Endodermal cell (in vitro differentiated cells): ENCODE measurements around the gene FAM204A. TPM values are rescaled to one million over a fixed set of nuclear protein-coding genes. Genes with fewer than 3 reads are reported as not detected.

Source experiments
- DNase-seq: peaks from one replicate; pipeline ENCODE4 v3.0.0-alpha.2; 2017
- H3K27ac ChIP-seq: 2 replicates; pipeline ENCODE4 v1.5.1; 2013; ENCODE audit warnings: mild to moderate bottlenecking, low read depth, low read length, moderate library complexity
- H3K27me3 ChIP-seq: 2 replicates; pipeline ENCODE4 v1.6.1; 2013; ENCODE audit warnings: mild to moderate bottlenecking, low read length, moderate library complexity; ENCODE audit not compliant: insufficient read depth, control insufficient read depth, poor library complexity, severe bottlenecking
- H3K36me3 ChIP-seq: 2 replicates; pipeline ENCODE4 v1.7.0; 2013; ENCODE audit warnings: mild to moderate bottlenecking, low read length, moderate library complexity; ENCODE audit not compliant: control insufficient read depth, insufficient read depth
- H3K4me1 ChIP-seq: one replicate; pipeline ENCODE4 v1.7.0; 2013; ENCODE audit warnings: low read length; ENCODE audit not compliant: control insufficient read depth, insufficient read depth
- H3K4me3 ChIP-seq: 2 replicates; pipeline ENCODE4 v1.5.1; 2013; ENCODE audit warnings: mild to moderate bottlenecking, low read length, moderate library complexity
- H3K9ac ChIP-seq: 2 replicates; pipeline ENCODE4 v1.6.1; 2013; ENCODE audit warnings: mild to moderate bottlenecking, low read length, moderate library complexity; ENCODE audit not compliant: poor library complexity, severe bottlenecking; ENCODE audit errors: extremely low read depth
- H3K9me3 ChIP-seq: 2 replicates; pipeline ENCODE4 v1.6.1; 2013; ENCODE audit warnings: mild to moderate bottlenecking, low read length, moderate library complexity; ENCODE audit not compliant: control insufficient read depth
- H3K27ac Mint-ChIP-seq: 2 replicates; pipeline ENCODE4 v1.8.0; 2020; ENCODE audit warnings: mixed read lengths
- H3K27me3 Mint-ChIP-seq: 2 replicates; pipeline ENCODE4 v1.8.0; 2021; ENCODE audit warnings: mild to moderate bottlenecking, mixed read lengths; ENCODE audit not compliant: insufficient read depth
- H3K36me3 Mint-ChIP-seq: 2 replicates; pipeline ENCODE4 v1.8.0; 2020; ENCODE audit warnings: low read depth, mixed read lengths
- H3K4me1 Mint-ChIP-seq: 2 replicates; pipeline ENCODE4 v1.8.0; 2020; ENCODE audit warnings: mixed read lengths
- H3K4me3 Mint-ChIP-seq: 2 replicates; pipeline ENCODE4 v1.8.0; 2020; ENCODE audit warnings: mild to moderate bottlenecking, moderate library complexity, mixed read lengths
- H3K9me3 Mint-ChIP-seq: 2 replicates; pipeline ENCODE4 v1.8.0; 2020; ENCODE audit warnings: mild to moderate bottlenecking, mixed read lengths
- CTCF ChIP-seq: fragments of 200-600 bp; sonication (generic); conservative IDR thresholded peaks from 2 replicates; pipeline ENCODE4 v1.5.0; 2021; ENCODE audit warnings: antibody characterized with exemption, mild to moderate bottlenecking
- WGBS, 2 experiments: methylation state at CpG; one replicate each; pipeline versions ENCODE4 v1.1.5 to v1.1.7; 2013; ENCODE audit warnings: missing lambda C conversion rate in 2 of 2, mixed read lengths in 1 of 2; ENCODE audit not compliant: insufficient coverage in 1 of 2, insufficient read length in 1 of 2; 5-methylcytosine and 5-hydroxymethylcytosine counted together
- total RNA-seq, 2 donors: library from RNA; stranded (reverse); fragmentation: NEBNext Ultra II Directional in 1 of 2; extraction: Animal tissue kit (Norgen Biotek cat#: 25700) in 1 of 2; gene quantifications; 2 replicates in 1 of 2; 3 replicates in 1 of 2; pipeline ENCODE4 v1.2.1, GENCODE V29; 2021

The FAM204A gene
- total RNA-seq, 2 donors from 2014 or later: 40.9 to 43.3 TPM

- H3K9me3 Mint-ChIP-seq: peaks cover 14% of the 10 kb centered on the region
- no peak overlapping the region for H3K27ac Mint-ChIP-seq
- H3K9ac ChIP-seq: no peak overlapping the region
- no peaks in the 10 kb centered on the region for H3K36me3 Mint-ChIP-seq
- H3K27ac ChIP-seq: no peak overlapping the region
- H3K4me3 ChIP-seq: no peak overlapping the region
- 100% methylated on average over 1 of the region's 1 CpG for WGBS, 2 experiments
- H3K4me1 Mint-ChIP-seq: peaks cover 10% of the 10 kb centered on the region
- no peaks in the 10 kb centered on the region for H3K4me1 ChIP-seq
- DNase-seq: no peak
- TF ChIP-seq CTCF: no peak
- H3K36me3 ChIP-seq: no peaks in the 10 kb centered on the region
- H3K4me3 Mint-ChIP-seq: no peak overlapping the region
- peaks cover 43% of the 10 kb centered on the region for H3K27me3 ChIP-seq
- H3K9me3 ChIP-seq: no peaks in the 10 kb centered on the region
- peaks cover 10% of the 10 kb centered on the region for H3K27me3 Mint-ChIP-seq
Observed at GRCh38 chr10:118273662-118274061, 68.5 kb downstream of the FAM204A start.

- Histone ChIP-seq H3K27me3 (peaks cover 52% of the 10 kb centered on the region), H3K27ac (no peak overlapping the region), H3K4me3 (no peak overlapping the region), H3K9ac (no peak overlapping the region), H3K36me3 (no peaks in the 10 kb centered on the region), H3K9me3 (no peaks in the 10 kb centered on the region), H3K4me1 (no peaks in the 10 kb centered on the region)
- DNase-seq: no peak
- Mint-ChIP-seq H3K9me3 (peaks cover 6% of the 10 kb centered on the region), H3K27me3 (peaks cover 3% of the 10 kb centered on the region), H3K4me3 (peak overlapping the region; percentile 30), H3K27ac (no peak overlapping the region), H3K36me3 (no peaks in the 10 kb centered on the region), H3K4me1 (peaks cover 10% of the 10 kb centered on the region)
- WGBS, 2 experiments: 66% methylated on average over 4 of the region's 4 CpGs; no CpG with 5 or more reads in 1 of the 2 experiments
- TF ChIP-seq CTCF: peak; percentile 20
Observed at GRCh38 chr10:118272767-118273166, 69.4 kb downstream of the FAM204A start.

GRCh38 chr10:118272149-118272721, 69.9 kb downstream of the FAM204A start:
- Mint-ChIP-seq H3K4me1 (peaks cover 10% of the 10 kb centered on the region), H3K27me3 (no peaks in the 10 kb centered on the region), H3K4me3 (peak overlapping the region; percentile 30), H3K36me3 (no peaks in the 10 kb centered on the region), H3K9me3 (peaks cover 1% of the 10 kb centered on the region), H3K27ac (no peak overlapping the region)
- no peaks in the 10 kb centered on the region for H3K4me1 ChIP-seq
- H3K4me3 ChIP-seq: peak overlapping the region; percentile 63
- no peaks in the 10 kb centered on the region for H3K9me3 ChIP-seq
- DNase-seq: no peak
- H3K36me3 ChIP-seq: no peaks in the 10 kb centered on the region
- H3K27me3 ChIP-seq: peaks cover 57% of the 10 kb centered on the region
- no peak for TF ChIP-seq CTCF
- H3K9ac ChIP-seq: no peak overlapping the region
- no peak overlapping the region for H3K27ac ChIP-seq
- 11 to 21% methylated on average over 9 to 16 of the region's 16 CpGs for WGBS, 2 experiments
